Esophagus muscularis mucosa (tissue), 4 donors: Measurements from ENCODE around the gene SAP25. TPM values are rescaled to one million over a fixed set of nuclear protein-coding genes. Genes with fewer than 3 reads are reported as not detected.

Experiments used
- DNase-seq: peaks from one replicate; pipeline ENCODE4 v3.0.0-alpha.2; 2017; ENCODE audit errors: extremely low spot score
- H3K27ac ChIP-seq, 4 donors: fragments of 200-600 bp; sonication (generic); replicated peaks in 1 of 4; 1 replicate in 3 of 4; 2 replicates in 1 of 4; pipeline ENCODE4 v1.5.1; 2016 to 2019; ENCODE audit warnings: mild to moderate bottlenecking in 1 of 4
- H3K27me3 ChIP-seq, 4 donors: fragments of 200-600 bp; sonication (generic); one replicate each; pipeline versions ENCODE4 v1.5.1 to v1.6.0; 2016 to 2019
- H3K36me3 ChIP-seq, 4 donors: fragments of 200-600 bp; sonication (generic); one replicate each; pipeline ENCODE4 v1.5.1; 2016 to 2019
- H3K4me1 ChIP-seq, 4 donors: fragments of 200-600 bp; sonication (generic); one replicate each; pipeline ENCODE4 v1.5.1; 2016 to 2019
- H3K4me3 ChIP-seq, 4 donors: fragments of 200-600 bp; sonication (generic); 1 replicate in 2 of 4; 2 replicates in 2 of 4; pipeline ENCODE4 v1.5.1; 2016 to 2019; ENCODE audit warnings: mild to moderate bottlenecking in 4 of 4, moderate library complexity in 1 of 4
- H3K9me3 ChIP-seq, 4 donors: fragments of 200-600 bp; sonication (generic); 1 replicate in 3 of 4; 2 replicates in 1 of 4; pipeline ENCODE4 v1.5.1; 2016 to 2019
- CTCF ChIP-seq, 3 experiments: fragments of 200-600 bp in 2 of 3; fragments of 450-650 bp in 1 of 3; sonication (generic) in 2 of 3; IDR thresholded peaks; one replicate each; pipeline ENCODE4 v1.5.1; 2017 to 2019; ENCODE audit warnings: antibody characterized with exemption in 3 of 3, mild to moderate bottlenecking in 2 of 3, moderate library complexity in 1 of 3
- EP300 ChIP-seq: sonication (generic); formaldehyde crosslinking; IDR thresholded peaks from one replicate; pipeline ENCODE4 v1.6.1; 2017; ENCODE audit warnings: antibody characterized with exemption
- POLR2A ChIP-seq: fragments of 450-650 bp; IDR thresholded peaks from one replicate; pipeline ENCODE4 v1.6.1; 2017; ENCODE audit warnings: antibody characterized with exemption, moderate library complexity, mild to moderate bottlenecking, low read depth
- POLR2AphosphoS5 ChIP-seq, 2 donors: sonication (generic); formaldehyde crosslinking; IDR thresholded peaks; one replicate each; pipeline ENCODE4 v1.6.1; 2017; ENCODE audit warnings: antibody characterized with exemption in 2 of 2
- WGBS: methylation state at CpG from one replicate; pipeline ENCODE4 v1.1.5; 2018; 5-methylcytosine and 5-hydroxymethylcytosine counted together
- intact Hi-C: fragments of 100-400 bp; cut with DNase I; formaldehyde crosslinking; loops from one replicate; pipeline ENCODE4 v1.15.1; 2023
- total RNA-seq, 4 donors: library from RNA; depleted of rRNA; stranded (reverse); fragments of >200 nt; gene quantifications; one replicate each; pipeline versions ENCODE4 v1.1.0 to v1.2.1, GENCODE V29; 2016

Gene SAP25
- total RNA-seq, 4 donors from 2014 or later, result 0.83 to 0.92 TPM; not detected in 2

GRCh38 chr7:100577103-100577502 is 3.4 kb upstream of the SAP25 start:
- no peak for DNase-seq
- H3K4me1 ChIP-seq, result peaks cover 0 to 9% (median 3%) of the 10 kb centered on the region in 4 donors
- H3K27me3 ChIP-seq, result peaks cover 0 to 42% (median 0%) of the 10 kb centered on the region in 4 donors
- 92% methylated on average over 19 of the region's 24 CpGs for WGBS
- peaks cover 65 to 92% (median 87%) of the 10 kb centered on the region in 4 donors for H3K36me3 ChIP-seq
- TF ChIP-seq EP300, result no peak
- no peak for TF ChIP-seq POLR2AphosphoS5 (IDR thresholded peaks at IDR 0.05)
- TF ChIP-seq CTCF (IDR thresholded peaks at IDR 0.05), result no peak
- TF ChIP-seq POLR2A, result no peak
- H3K4me3 ChIP-seq, result no peak overlapping the region
- H3K27ac ChIP-seq, result no peak overlapping the region
- intact Hi-C loops, result no loop called here
- H3K9me3 ChIP-seq, result no peaks in the 10 kb centered on the region

GRCh38 chr7:100576384-100576993 is 2.8 kb upstream of the SAP25 start:
- Histone ChIP-seq H3K27me3 (peaks cover 0 to 47% (median 0%) of the 10 kb centered on the region in 4 donors), H3K9me3 (no peaks in the 10 kb centered on the region), H3K4me1 (peaks cover 0 to 4% (median 0%) of the 10 kb centered on the region in 4 donors), H3K27ac (no peak overlapping the region), H3K36me3 (peaks cover 59 to 86% (median 81%) of the 10 kb centered on the region in 4 donors), H3K4me3 (no peak overlapping the region)
- intact Hi-C loops, result no loop called here
- TF ChIP-seq CTCF (IDR thresholded peaks at IDR 0.05) (no peak), POLR2AphosphoS5 (IDR thresholded peaks at IDR 0.05) (no peak), EP300 (no peak), POLR2A (no peak)
- 88% methylated on average over 12 of the region's 13 CpGs for WGBS
- no peak for DNase-seq

- intact Hi-C loops, result no loop called here
- Histone ChIP-seq H3K36me3 (peaks cover 53 to 80% (median 75%) of the 10 kb centered on the region in 4 donors), H3K27me3 (peaks cover 0 to 53% (median 0%) of the 10 kb centered on the region in 4 donors)
These were observed 2.2 kb upstream of the SAP25 start for GRCh38 chr7:100575746-100576383.

GRCh38 chr7:100575206-100575631 is 1.5 kb upstream of the SAP25 start:
- WGBS, result 88% methylated on average over 14 of the region's 14 CpGs
- Histone ChIP-seq H3K27ac (no peak overlapping the region), H3K4me3 (no peak overlapping the region), H3K27me3 (peaks cover 0 to 58% (median under 1%) of the 10 kb centered on the region in 4 donors), H3K36me3 (peaks cover 51 to 76% (median 68%) of the 10 kb centered on the region in 4 donors), H3K4me1 (peaks cover 3 to 11% (median 10%) of the 10 kb centered on the region in 4 donors), H3K9me3 (no peaks in the 10 kb centered on the region)
- no peak for TF ChIP-seq CTCF (IDR thresholded peaks at IDR 0.05)
- intact Hi-C loops, result no loop called here
- no peak for DNase-seq

More at GRCh38 chr7:100575746-100576383, 2.2 kb upstream of the SAP25 start:
- H3K27ac ChIP-seq, result no peak overlapping the region
- peaks cover 0 to 4% (median 3%) of the 10 kb centered on the region in 4 donors for H3K4me1 ChIP-seq
- no peak for DNase-seq
- no peak overlapping the region for H3K4me3 ChIP-seq
- WGBS, result 89% methylated on average over 10 of the region's 17 CpGs
- TF ChIP-seq CTCF (IDR thresholded peaks at IDR 0.05) (no peak), POLR2A (no peak), EP300 (no peak), POLR2AphosphoS5 (IDR thresholded peaks at IDR 0.05) (no peak)
- H3K9me3 ChIP-seq, result no peaks in the 10 kb centered on the region
